Mesothelial cell of epicardium (in vitro differentiated cells): ENCODE data around the gene AUTS2. TPM values are rescaled to one million over a fixed set of nuclear protein-coding genes. Genes with fewer than 3 reads are reported as not detected.

Experiments
- DNase-seq, 2 experiments: peaks; one replicate each; pipeline ENCODE4 v3.0.0; 2021; ENCODE audit warnings: low spot score in 2 of 2; ENCODE audit not compliant: unreplicated experiment in 2 of 2
- H3K27ac Mint-ChIP-seq: 2 replicates; pipeline ENCODE4 v1.8.0; 2021; ENCODE audit warnings: mixed read lengths
- H3K27me3 Mint-ChIP-seq: 2 replicates; pipeline ENCODE4 v1.8.0; 2021; ENCODE audit warnings: low read depth, mixed read lengths
- H3K36me3 Mint-ChIP-seq: 2 replicates; pipeline ENCODE4 v1.8.0; 2021; ENCODE audit warnings: mixed read lengths
- H3K4me1 Mint-ChIP-seq: 2 replicates; pipeline ENCODE4 v1.8.0; 2021; ENCODE audit warnings: mixed read lengths
- H3K4me3 Mint-ChIP-seq: 2 replicates; pipeline ENCODE4 v1.8.0; 2021; ENCODE audit warnings: mild to moderate bottlenecking, moderate library complexity, mixed read lengths
- H3K9me3 Mint-ChIP-seq: 2 replicates; pipeline ENCODE4 v1.8.0; 2021; ENCODE audit warnings: mixed read lengths
- CTCF ChIP-seq: fragments of 200-600 bp; sonication (generic); IDR thresholded peaks from one replicate; pipeline ENCODE4 v1.5.0; 2021; ENCODE audit warnings: antibody characterized with exemption; ENCODE audit not compliant: unreplicated experiment
- total RNA-seq: library from RNA; stranded (reverse); gene quantifications from 3 replicates; pipeline ENCODE4 v1.2.1, GENCODE V29; 2021

Gene AUTS2
- total RNA-seq, 1 donor from 2014 or later: 135 TPM

- no peaks in the 10 kb centered on the region for H3K9me3 Mint-ChIP-seq
- peaks cover 17% of the 10 kb centered on the region for H3K4me1 Mint-ChIP-seq
- H3K4me3 Mint-ChIP-seq: no peak overlapping the region
- no peaks in the 10 kb centered on the region for H3K36me3 Mint-ChIP-seq
- TF ChIP-seq CTCF: no peak
- H3K27ac Mint-ChIP-seq: no peak overlapping the region
- DNase-seq: no peak
- H3K27me3 Mint-ChIP-seq: no peaks in the 10 kb centered on the region
These were observed 1071.6 kb downstream of the AUTS2 start for GRCh38 chr7:70669854-70670253.

- no peaks in the 10 kb centered on the region for H3K9me3 Mint-ChIP-seq
- DNase-seq: no peak
- H3K4me1 Mint-ChIP-seq: peaks cover 17% of the 10 kb centered on the region
- no peaks in the 10 kb centered on the region for H3K27me3 Mint-ChIP-seq
- no peak overlapping the region for H3K27ac Mint-ChIP-seq
- H3K36me3 Mint-ChIP-seq: no peaks in the 10 kb centered on the region
- no peak for TF ChIP-seq CTCF
- H3K4me3 Mint-ChIP-seq: no peak overlapping the region
These were observed 1072.0 kb downstream of the AUTS2 start for GRCh38 chr7:70670288-70670687.

GRCh38 chr7:70673778-70674570 is 1075.7 kb downstream of the AUTS2 start:
- DNase-seq: no peak
- no peak for TF ChIP-seq CTCF
- Mint-ChIP-seq H3K9me3 (no peaks in the 10 kb centered on the region), H3K27me3 (peaks cover 4% of the 10 kb centered on the region), H3K4me1 (peaks cover 16% of the 10 kb centered on the region), H3K4me3 (no peak overlapping the region), H3K27ac (no peak overlapping the region), H3K36me3 (peaks cover 8% of the 10 kb centered on the region)

- no peaks in the 10 kb centered on the region for H3K9me3 Mint-ChIP-seq
- TF ChIP-seq CTCF: no peak
- no peak overlapping the region for H3K4me3 Mint-ChIP-seq
- H3K27me3 Mint-ChIP-seq: peaks cover 4% of the 10 kb centered on the region
- peaks cover 19% of the 10 kb centered on the region for H3K4me1 Mint-ChIP-seq
- H3K36me3 Mint-ChIP-seq: peaks cover 8% of the 10 kb centered on the region
- no peak for DNase-seq
- H3K27ac Mint-ChIP-seq: no peak overlapping the region
These were observed 1076.3 kb downstream of the AUTS2 start for GRCh38 chr7:70674571-70675010.

- TF ChIP-seq CTCF: no peak
- no peak for DNase-seq
- Mint-ChIP-seq H3K27me3 (peaks cover 4% of the 10 kb centered on the region), H3K27ac (no peak overlapping the region), H3K4me3 (no peak overlapping the region), H3K4me1 (peaks cover 29% of the 10 kb centered on the region), H3K9me3 (no peaks in the 10 kb centered on the region), H3K36me3 (peaks cover 8% of the 10 kb centered on the region)
These were observed 1078.0 kb downstream of the AUTS2 start for GRCh38 chr7:70676243-70676642.
